GM21515 (cell line): ENCODE data around the gene AJAP1.

ENCODE experiments used
- ATAC-seq: cut with Tn5 transposase; IDR thresholded peaks from one replicate; pipeline ENCODE4 v1.9.1; 2021; ENCODE audit not compliant: unreplicated experiment

The AJAP1 gene

DNA sequence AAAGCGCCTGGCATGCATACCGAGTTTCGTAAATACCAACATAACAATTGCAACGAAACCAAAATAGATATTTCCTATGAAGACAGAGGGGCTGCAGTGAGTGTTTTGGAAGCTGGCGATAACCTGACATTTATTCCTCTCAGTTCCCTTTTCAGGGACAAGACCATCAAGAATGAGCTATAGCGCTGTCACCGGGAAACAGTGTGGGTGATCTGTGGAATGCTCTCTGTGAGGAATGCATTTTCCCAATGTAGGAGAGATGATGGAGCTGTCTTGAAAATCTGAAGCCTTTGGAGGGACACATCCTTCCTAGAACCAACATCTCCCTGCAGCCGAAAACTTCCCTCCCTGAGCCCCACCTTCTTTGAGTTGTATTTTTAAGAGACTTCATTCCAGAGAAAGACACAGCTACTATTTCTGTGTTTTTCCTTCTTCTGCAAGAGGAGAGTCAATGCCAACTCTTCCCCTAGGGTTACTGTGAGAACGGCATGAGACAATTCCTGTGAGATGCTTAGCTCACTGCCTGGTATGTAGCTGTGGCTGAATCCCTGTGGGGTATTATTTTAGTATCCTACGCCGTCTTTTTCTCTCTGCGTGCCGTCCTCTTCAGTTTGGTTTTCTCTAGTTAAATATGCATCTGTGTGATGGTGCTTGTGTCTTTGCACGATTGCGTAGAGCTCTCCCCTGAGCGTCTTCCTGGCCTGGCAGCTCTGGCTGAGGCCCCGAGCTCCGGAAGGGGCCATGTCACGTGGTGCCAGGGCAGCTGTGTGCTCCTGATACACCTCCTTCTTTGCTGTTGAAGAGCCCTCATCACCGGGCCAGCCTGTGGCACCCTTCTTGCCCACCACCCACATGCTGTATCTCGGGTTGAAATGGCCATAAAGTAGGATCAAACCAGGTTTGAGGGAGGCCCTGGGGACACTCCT, 45.2 kb downstream of the AJAP1 start:
- ATAC-seq = no peak

DNA sequence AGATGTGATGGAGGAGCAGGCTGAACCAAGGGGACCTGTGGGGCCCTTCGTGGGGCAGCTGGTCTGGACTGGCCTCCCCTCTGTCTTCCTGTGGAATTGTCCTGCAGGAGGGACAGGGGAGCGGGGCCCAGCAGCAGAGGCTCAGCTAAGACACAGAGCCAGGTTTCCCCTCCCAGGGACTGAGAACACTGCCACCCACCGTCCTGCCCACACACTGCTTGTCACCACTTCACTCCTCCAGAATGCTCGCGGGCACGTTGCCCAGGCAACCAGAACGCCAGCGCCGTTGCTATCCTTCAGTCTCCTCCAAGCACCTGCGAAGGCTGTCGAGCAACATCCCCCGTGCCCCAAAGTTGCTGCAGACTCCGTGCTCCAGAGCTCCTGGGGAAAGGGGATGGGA, 46.4 kb downstream of the AJAP1 start:
- no peak for ATAC-seq

- no peak for ATAC-seq
Measured at GRCh38 chr1:4701276-4701675, 46.9 kb downstream of the AJAP1 start.

- no peak for ATAC-seq
Measured at GRCh38 chr1:4702464-4702863, 48.1 kb downstream of the AJAP1 start.

GRCh38 chr1:4702932-4703331, 48.5 kb downstream of the AJAP1 start:
- ATAC-seq = no peak

DNA sequence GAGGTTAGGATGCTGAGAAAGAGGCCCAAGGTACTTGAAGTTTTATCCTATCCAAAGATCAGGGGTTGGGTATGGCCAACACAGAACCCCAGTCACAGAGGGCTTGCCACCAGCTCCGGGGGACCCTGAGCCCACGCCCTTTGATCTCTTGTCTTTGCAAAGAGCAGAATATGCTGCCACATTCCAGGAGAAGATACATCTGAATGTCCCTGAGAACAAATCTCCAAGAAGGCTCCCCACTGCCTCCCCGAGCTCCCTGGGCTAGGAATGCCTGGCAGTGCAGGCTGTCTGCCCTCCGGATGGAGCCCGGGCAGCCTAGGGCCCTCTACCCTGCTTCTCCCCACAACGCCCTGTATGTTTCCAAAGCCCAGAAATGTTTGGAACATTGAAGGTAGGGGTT, 49.2 kb downstream of the AJAP1 start:
- no peak for ATAC-seq

DNA sequence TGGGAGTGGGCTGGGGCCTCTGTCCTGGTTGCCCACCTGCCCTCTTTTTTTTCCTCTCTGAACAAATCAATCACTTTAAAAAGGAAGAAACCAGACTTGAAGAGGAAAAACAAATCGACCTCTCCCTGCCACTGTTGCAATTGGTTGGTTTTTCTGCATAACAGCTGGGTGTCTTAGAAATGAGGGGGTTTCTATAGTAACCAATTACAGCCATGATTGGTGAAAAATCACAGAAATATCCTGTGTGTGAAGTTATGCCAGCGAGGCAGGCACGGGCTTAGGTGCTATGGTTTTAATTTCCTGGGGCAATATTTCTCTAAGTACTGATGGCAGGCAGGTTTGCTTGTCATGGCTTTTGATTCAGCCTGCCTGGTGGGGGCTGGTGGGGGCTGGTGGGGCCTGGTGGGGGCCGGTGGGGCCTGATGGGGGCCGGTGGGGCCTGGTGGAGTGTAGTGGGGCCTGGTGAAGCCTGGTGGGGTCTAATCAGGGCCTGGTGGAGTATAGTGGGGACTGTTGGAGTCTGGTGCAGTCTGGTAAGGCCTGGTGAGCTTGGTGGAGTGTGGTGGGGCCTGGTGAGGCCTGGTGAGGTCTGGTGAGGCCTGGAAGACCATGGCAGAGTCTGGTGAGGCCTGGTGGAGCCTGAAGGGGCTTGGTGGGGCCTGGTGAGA, 54.6 kb downstream of the AJAP1 start:
- no peak for ATAC-seq

GRCh38 chr1:4709641-4710040, 55.2 kb downstream of the AJAP1 start:
- no peak for ATAC-seq

- ATAC-seq = no peak
Measured at GRCh38 chr1:4710592-4711415, 56.4 kb downstream of the AJAP1 start.

DNA sequence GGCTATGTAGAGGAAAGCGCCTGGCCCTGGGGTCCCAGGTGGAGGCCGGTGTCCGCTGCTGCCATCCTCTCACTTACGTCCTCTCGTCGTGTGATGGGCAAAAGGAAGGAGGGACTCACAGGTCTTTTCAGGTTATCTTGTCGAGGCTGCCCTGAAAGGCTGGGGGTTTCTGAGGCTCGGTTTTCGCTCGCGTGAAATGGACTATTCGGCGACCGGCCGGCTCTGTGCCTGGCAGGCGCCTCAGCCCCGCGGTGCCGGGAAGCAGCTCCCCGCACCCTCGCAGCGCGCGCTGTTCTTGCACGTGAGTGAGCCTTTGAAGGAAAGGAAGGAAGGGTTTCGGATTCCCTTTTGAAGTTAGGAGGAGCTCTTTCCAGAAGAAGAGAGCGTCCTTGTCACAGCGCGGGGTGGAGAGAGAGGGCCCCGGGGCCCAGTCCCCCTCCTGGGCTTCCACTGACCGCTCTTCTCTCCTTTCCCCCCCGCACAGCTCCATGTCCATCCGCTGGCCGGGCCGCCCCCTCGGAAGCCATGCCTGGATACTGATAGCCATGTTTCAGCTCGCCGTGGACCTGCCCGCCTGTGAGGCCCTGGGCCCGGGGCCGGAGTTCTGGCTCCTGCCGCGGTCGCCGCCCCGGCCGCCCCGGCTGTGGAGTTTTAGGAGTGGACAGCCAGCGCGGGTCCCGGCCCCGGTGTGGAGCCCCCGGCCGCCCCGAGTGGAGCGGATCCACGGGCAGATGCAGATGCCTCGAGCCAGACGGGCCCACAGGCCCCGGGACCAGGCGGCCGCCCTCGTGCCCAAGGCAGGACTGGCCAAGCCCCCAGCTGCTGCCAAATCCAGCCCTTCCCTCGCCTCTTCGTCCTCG, 57.2 kb downstream of the AJAP1 start:
- ATAC-seq = no peak

- ATAC-seq = no peak
Measured at GRCh38 chr1:4713669-4714068, 59.3 kb downstream of the AJAP1 start.

- no peak for ATAC-seq
Measured at GRCh38 chr1:4716406-4716805, 62.0 kb downstream of the AJAP1 start.

DNA sequence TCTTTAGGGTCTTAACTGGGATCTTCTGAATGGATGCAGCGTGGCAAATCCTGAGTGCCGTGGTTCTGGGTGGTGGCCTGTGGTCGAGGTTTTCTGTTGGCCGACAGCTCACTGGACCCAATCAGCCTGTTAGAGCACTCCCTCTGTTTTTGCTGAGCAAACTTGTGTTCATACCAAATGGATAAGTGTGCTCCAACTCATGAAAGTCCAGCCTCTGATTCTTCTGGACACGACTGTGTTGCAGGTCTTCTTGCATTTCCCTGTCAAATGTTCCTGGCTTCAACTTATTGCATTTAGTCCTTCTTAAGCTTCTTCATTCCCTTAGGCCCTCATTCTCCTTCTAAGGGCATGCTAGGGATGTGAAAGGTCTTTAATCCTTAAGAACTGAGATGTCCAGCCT, 63.7 kb downstream of the AJAP1 start:
- ATAC-seq = no peak

DNA sequence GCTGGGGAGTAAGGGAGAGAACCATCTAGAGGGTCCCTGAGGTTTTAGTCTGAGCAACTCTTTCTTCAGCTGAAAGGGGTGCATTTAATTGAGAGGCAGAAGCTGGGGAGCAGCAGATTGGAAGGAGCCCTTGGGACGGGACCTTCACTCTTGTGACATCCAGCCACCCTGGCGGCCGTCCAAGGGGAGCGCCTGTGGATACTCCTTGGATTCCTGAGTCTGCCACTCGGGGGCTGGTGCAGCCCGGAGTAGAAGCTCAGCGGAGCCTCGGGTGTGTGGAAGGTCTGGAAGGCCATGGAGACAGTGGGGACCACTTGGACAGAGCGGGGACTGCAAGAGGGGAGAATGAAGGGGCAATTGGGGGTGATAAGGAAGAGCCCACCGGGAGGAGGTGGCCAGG, 68.7 kb downstream of the AJAP1 start:
- ATAC-seq = no peak

DNA sequence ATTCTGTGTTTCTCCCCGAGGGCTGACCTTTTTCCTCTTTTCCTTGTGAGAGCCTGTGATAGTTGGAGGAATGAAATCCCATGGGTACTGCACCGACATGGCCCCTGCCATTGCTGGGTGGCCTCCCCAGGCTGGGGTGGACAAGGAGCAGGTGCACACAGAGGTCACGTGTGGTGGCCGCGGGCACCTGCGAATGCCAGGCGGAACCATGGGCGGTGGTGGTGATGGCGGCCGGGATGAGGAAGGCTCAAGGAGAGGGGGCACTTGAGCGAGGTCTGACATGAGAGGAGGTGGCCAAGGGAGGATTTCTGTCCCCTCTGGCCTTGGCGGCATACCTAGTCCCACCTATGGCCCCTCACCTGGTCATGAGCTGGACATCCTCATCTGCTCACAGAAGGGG, 69.6 kb downstream of the AJAP1 start:
- ATAC-seq = no peak

GRCh38 chr1:4724695-4725250, 70.4 kb downstream of the AJAP1 start:
- ATAC-seq = no peak

- no peak for ATAC-seq
Measured at GRCh38 chr1:4725416-4725815, 71.0 kb downstream of the AJAP1 start.

- ATAC-seq = no peak
Measured at GRCh38 chr1:4726620-4727341, 72.4 kb downstream of the AJAP1 start.

- ATAC-seq = no peak
Measured at GRCh38 chr1:4728319-4729089, 74.1 kb downstream of the AJAP1 start.
